Stimulated activated CD8-positive, alpha-beta memory T cell treated with anti-CD3 and anti-CD28 coated beads, Interleukin-15, amount 100 ng/mL, for 1 hour (primary cell): ENCODE results near the gene BCR.
"Not testable (repeated sequence)": the region's sequence is repeated elsewhere in the genome, so short reads cannot be mapped to it uniquely, and the experiment has no call there.

Experiments
- DNase-seq: peaks from one replicate; pipeline ENCODE4 v3.0.0-alpha.2; 2020; ENCODE audit warnings: low read depth

Gene BCR

GRCh38 chr22:23316596-23316995 lies 136.3 kb downstream of the BCR start:
- DNase-seq: not testable (repeated sequence)

GRCh38 chr22:23318316-23318715 lies 138.0 kb downstream of the BCR start:
- not testable (repeated sequence) for DNase-seq

- DNase-seq: not testable (repeated sequence)
Measured at GRCh38 chr22:23322497-23323080, 142.3 kb downstream of the BCR start.

GRCh38 chr22:23323960-23324688 lies 143.8 kb downstream of the BCR start:
- DNase-seq: not testable (repeated sequence)

- no peak for DNase-seq
Measured at GRCh38 chr22:23325183-23325582, 144.9 kb downstream of the BCR start.

- not testable (repeated sequence) for DNase-seq
Measured at GRCh38 chr22:23333822-23334221, 153.5 kb downstream of the BCR start.

- DNase-seq: not testable (repeated sequence)
Measured at GRCh38 chr22:23337672-23338071, 157.4 kb downstream of the BCR start.

GRCh38 chr22:23341942-23342695 lies 161.8 kb downstream of the BCR start:
- not testable (repeated sequence) for DNase-seq

GRCh38 chr22:23351321-23351720 lies 171.0 kb downstream of the BCR start:
- no peak for DNase-seq

- no peak for DNase-seq
Measured at GRCh38 chr22:23353004-23353403, 172.7 kb downstream of the BCR start.

- no peak for DNase-seq
Measured at GRCh38 chr22:23353696-23354095, 173.4 kb downstream of the BCR start.

GRCh38 chr22:23356094-23356493 lies 175.8 kb downstream of the BCR start:
- no peak for DNase-seq

- DNase-seq: no peak
Measured at GRCh38 chr22:23357053-23357452, 176.7 kb downstream of the BCR start.

GRCh38 chr22:23359583-23360123 lies 179.3 kb downstream of the BCR start:
- no peak for DNase-seq

GRCh38 chr22:23361676-23362075 lies 181.4 kb downstream of the BCR start:
- no peak for DNase-seq

GRCh38 chr22:23363683-23364082 lies 183.4 kb downstream of the BCR start:
- DNase-seq: no peak

- DNase-seq: no peak
Measured at GRCh38 chr22:23364389-23364788, 184.1 kb downstream of the BCR start.

GRCh38 chr22:23365524-23365923 lies 185.2 kb downstream of the BCR start:
- DNase-seq: no peak

GRCh38 chr22:23365961-23366360 lies 185.7 kb downstream of the BCR start:
- no peak for DNase-seq

GRCh38 chr22:23367196-23367595 lies 186.9 kb downstream of the BCR start:
- not testable (repeated sequence) for DNase-seq
